HG03196 (cell line): ENCODE measurements around the gene ASCL2.
"Not testable (repeated sequence)": the region's sequence is repeated elsewhere in the genome, so short reads cannot be mapped to it uniquely, and the experiment has no call there.

Experiments
- ATAC-seq: cut with Tn5 transposase; IDR thresholded peaks from one replicate; pipeline ENCODE4 v1.9.1; 2021; ENCODE audit not compliant: unreplicated experiment

ASCL2 gene

GRCh38 chr11:2298795-2299761 is 28.7 kb upstream of the ASCL2 start:
- ATAC-seq = no peak

- no peak for ATAC-seq
These were observed 27.9 kb upstream of the ASCL2 start for GRCh38 chr11:2298131-2298794.

- no peak for ATAC-seq
These were observed 27.2 kb upstream of the ASCL2 start for GRCh38 chr11:2297623-2298030.

GRCh38 chr11:2296913-2297622 is 26.7 kb upstream of the ASCL2 start:
- no peak for ATAC-seq

GRCh38 chr11:2295971-2296912 is 25.9 kb upstream of the ASCL2 start:
- no peak for ATAC-seq

- no peak for ATAC-seq
These were observed 24.5 kb upstream of the ASCL2 start for GRCh38 chr11:2294926-2295290.

- no peak for ATAC-seq
These were observed 23.9 kb upstream of the ASCL2 start for GRCh38 chr11:2293984-2294925.

- ATAC-seq = no peak
These were observed 23.2 kb upstream of the ASCL2 start for GRCh38 chr11:2293531-2293971.

- no peak for ATAC-seq
These were observed 20.0 kb upstream of the ASCL2 start for GRCh38 chr11:2290351-2290841.

GRCh38 chr11:2289859-2290258 is 19.5 kb upstream of the ASCL2 start:
- no peak for ATAC-seq

- ATAC-seq = no peak
These were observed 19.0 kb upstream of the ASCL2 start for GRCh38 chr11:2289350-2289749.

- no peak for ATAC-seq
These were observed 16.7 kb upstream of the ASCL2 start for GRCh38 chr11:2287091-2287490.

GRCh38 chr11:2286350-2286749 is 16.0 kb upstream of the ASCL2 start:
- ATAC-seq = not testable (repeated sequence)

- ATAC-seq = no peak
These were observed 9.8 kb upstream of the ASCL2 start for GRCh38 chr11:2280208-2280607.

GRCh38 chr11:2277933-2278523 is 7.6 kb upstream of the ASCL2 start:
- no peak for ATAC-seq

GRCh38 chr11:2277008-2277346 is 6.6 kb upstream of the ASCL2 start:
- no peak for ATAC-seq

- ATAC-seq = no peak
These were observed 6.1 kb upstream of the ASCL2 start for GRCh38 chr11:2276280-2277007.
